K562 (cell line): Measurements from ENCODE around the gene RNF166. TPM values are rescaled to one million over a fixed set of nuclear protein-coding genes. Genes with fewer than 3 reads are reported as not detected.

Experiments used
- ATAC-seq: fragments of 200-7000 bp; cut with Tn5 transposase; 3 replicates; pipeline ENCODE4 v1.9.1; 2020; ENCODE audit warnings: moderate library complexity
- BruUV-seq: library from RNA; stranded (reverse); fragments of 400-500 nt; replicated peaks from 2 replicates; lab custom pipeline; 2021; lab: Mats Ljungman, UMichigan
- CTCF ChIA-PET: fragments of 300-600 bp; formaldehyde crosslinking; extraction: SDS; loops from one replicate; lab custom pipeline; 2021; ENCODE audit warnings: low intra/inter-chr PET ratio; lab: Yijun Ruan, JAX
- POLR2A ChIA-PET: fragments of 300-600, 350-650 bp; sonication (Branson Sonifier 250); formaldehyde crosslinking; extraction: SDS; loops from one replicate; lab custom pipeline; 2021; ENCODE audit warnings: antibody characterized with exemption, inconsistent platforms; lab: Yijun Ruan, JAX
- DNase-seq, 4 experiments: peaks; one replicate each; pipeline versions ENCODE4 v3.0.0 to v3.0.0-alpha.2; 2011 to 2018; ENCODE audit warnings: low spot score in 3 of 4, mixed read lengths in 3 of 4; ENCODE audit errors: extremely low read depth in 1 of 4
- FAIRE-seq: peaks from 2 replicates; lab custom pipeline; 2011; peaks lifted over from hg19 to GRCh38; lab: Jason Lieb, UNC
- H2AFZ ChIP-seq: 2 replicates; pipeline ENCODE4 v1.6.0; 2011; ENCODE audit warnings: low read depth, low read length, control low read depth, inconsistent platforms
- H3K27ac ChIP-seq: fragments of 200-600 bp; 3 replicates; pipeline ENCODE4 v1.8.0; 2011; ENCODE audit warnings: low read depth, mild to moderate bottlenecking, control low read depth, inconsistent platforms, low read length, moderate library complexity, mixed read lengths; ENCODE audit errors: extremely low read depth
- H3K27me3 ChIP-seq, 2 experiments: fragments of 300-600 bp in 1 of 2; 2 replicates in 1 of 2; 3 replicates in 1 of 2; pipeline versions ENCODE4 v1.6.0 to v1.8.0; 2011; ENCODE audit warnings: inconsistent platforms in 2 of 2, low read length in 2 of 2, mild to moderate bottlenecking in 1 of 2, mixed read lengths in 1 of 2, moderate library complexity in 1 of 2; ENCODE audit not compliant: control insufficient read depth in 2 of 2, insufficient read depth in 2 of 2
- H3K36me3 ChIP-seq: fragments of 300-600 bp; 3 replicates; pipeline ENCODE4 v1.8.0; 2011; ENCODE audit warnings: mild to moderate bottlenecking, low read length, inconsistent platforms; ENCODE audit not compliant: control insufficient read depth, insufficient read depth
- H3K4me1 ChIP-seq, 2 experiments: fragments of 200-600 bp in 1 of 2; replicated peaks in 1 of 2; 2 replicates in 1 of 2; 3 replicates in 1 of 2; pipeline versions ENCODE4 v1.5.1 to v1.8.0; 2011; ENCODE audit warnings: inconsistent platforms in 2 of 2, low read length in 2 of 2, mild to moderate bottlenecking in 1 of 2, mixed read lengths in 1 of 2, moderate library complexity in 1 of 2; ENCODE audit not compliant: control insufficient read depth in 2 of 2, insufficient read depth in 2 of 2
- H3K4me2 ChIP-seq: 2 replicates; pipeline ENCODE4 v1.6.1; 2011; ENCODE audit warnings: low read length, control low read depth, inconsistent platforms, mixed read lengths; ENCODE audit not compliant: insufficient read depth
- H3K4me3 ChIP-seq: fragments of 200-600 bp; sonication (generic), shearing (Covaris generic); 2 replicates; pipeline ENCODE4 v1.5.1; 2016; ENCODE audit warnings: control low read depth, inconsistent platforms
- H3K79me2 ChIP-seq: fragments of 200-600 bp; 3 replicates; pipeline ENCODE4 v1.8.0; 2011; ENCODE audit warnings: low read length, inconsistent platforms; ENCODE audit not compliant: control insufficient read depth, insufficient read depth
- H3K9ac ChIP-seq, 2 experiments: 2 replicates each; pipeline versions ENCODE4 v1.6.0 to v1.6.1; 2011; ENCODE audit warnings: low read depth in 2 of 2, low read length in 2 of 2, control low read depth in 1 of 2, inconsistent platforms in 1 of 2, mild to moderate bottlenecking in 1 of 2, mixed read lengths in 1 of 2; ENCODE audit not compliant: insufficient read depth in 1 of 2
- H3K9me1 ChIP-seq: one replicate; pipeline ENCODE4 v1.6.0; 2011; ENCODE audit warnings: inconsistent platforms, mild to moderate bottlenecking, low read length, moderate library complexity; ENCODE audit not compliant: control insufficient read depth, insufficient read depth
- H3K9me3 ChIP-seq: replicated peaks from 2 replicates; pipeline ENCODE4 v1.5.1; 2011; ENCODE audit warnings: low read depth, low read length, inconsistent platforms; ENCODE audit not compliant: control insufficient read depth, insufficient read depth
- H4K20me1 ChIP-seq: replicated peaks from 2 replicates; pipeline ENCODE4 v1.6.1; 2011; ENCODE audit warnings: low read length, inconsistent platforms, mixed read lengths; ENCODE audit not compliant: control insufficient read depth, insufficient read depth
- BRCA1 ChIP-seq, 2 experiments: fragments of 450-650 bp in 1 of 2; sonication (generic) in 1 of 2; formaldehyde crosslinking in 1 of 2; IDR thresholded peaks; 2 replicates each; pipeline versions ENCODE4 v1.5.0 to v1.6.1; 2017 to 2020; ENCODE audit warnings: mild to moderate bottlenecking in 1 of 2, missing genetic modification reagents in 1 of 2
- BRD9 ChIP-seq: fragments of 450-650 bp; IDR thresholded peaks from 2 replicates; pipeline ENCODE4 v1.6.1; 2018; ENCODE audit warnings: low read depth; ENCODE audit not compliant: partially characterized antibody
- EGR1 ChIP-seq: fragments of 450-650 bp; conservative IDR thresholded peaks from 2 replicates; pipeline ENCODE4 v1.6.1; 2017; ENCODE audit warnings: mild to moderate bottlenecking
- HDAC2 ChIP-seq: fragments of 450-650 bp; IDR thresholded peaks from 2 replicates; pipeline ENCODE4 v1.6.1; 2016; ENCODE audit warnings: mild to moderate bottlenecking
- KLF10 ChIP-seq: fragments of 250-450 bp; sonication (Bioruptor Pico); IDR thresholded peaks from 2 replicates; pipeline ENCODE4 v1.6.1; 2021; ENCODE audit warnings: matching md5 sums
- PTBP1 ChIP-seq: fragments of 200-400 bp; formaldehyde crosslinking; IDR thresholded peaks from 2 replicates; pipeline ENCODE4 v1.6.1; 2017; ENCODE audit warnings: low read depth, low read length
- RBM14 ChIP-seq: fragments of 200-400 bp; formaldehyde crosslinking; IDR thresholded peaks from 2 replicates; pipeline ENCODE4 v1.6.1; 2018; ENCODE audit warnings: low read depth, mild to moderate bottlenecking, low read length, moderate library complexity, borderline replicate concordance; ENCODE audit not compliant: insufficient read depth
- TOE1 ChIP-seq, 2 experiments: fragments of 450-650 bp in 1 of 2; sonication (generic) in 1 of 2; formaldehyde crosslinking in 1 of 2; IDR thresholded peaks; 2 replicates each; pipeline versions ENCODE4 v1.7.1 to v1.8.0; 2016 to 2022; ENCODE audit warnings: borderline replicate concordance in 2 of 2, mild to moderate bottlenecking in 2 of 2, antibody characterized with exemption in 1 of 2, inconsistent platforms in 1 of 2, low read depth in 1 of 2, missing genetic modification reagents in 1 of 2, moderate library complexity in 1 of 2
- ZBTB7A ChIP-seq: IDR thresholded peaks from 2 replicates; pipeline ENCODE4 v1.6.1; 2011; ENCODE audit warnings: low read depth, mild to moderate bottlenecking, low read length, moderate library complexity, borderline replicate concordance; ENCODE audit not compliant: control insufficient read depth
- ZNF263 ChIP-seq: sonication (generic); formaldehyde crosslinking; IDR thresholded peaks from 2 replicates; pipeline ENCODE4 v1.8.0; 2022; ENCODE audit warnings: mild to moderate bottlenecking, missing genetic modification reagents, borderline replicate concordance
- ZNF3 ChIP-seq: fragments of 250-450 bp; sonication (Bioruptor Pico); IDR thresholded peaks from 2 replicates; pipeline ENCODE4 v1.5.0; 2021; ENCODE audit warnings: mild to moderate bottlenecking, moderate library complexity
- WGBS: fragments of 100-300 bp; shearing (Covaris generic); methylation state at CpG from one replicate; pipeline ENCODE4 v1.1.6; 2016; ENCODE audit warnings: low coverage, mixed read lengths; ENCODE audit not compliant: insufficient coverage; ENCODE audit errors: missing lambda C conversion rate; 5-methylcytosine and 5-hydroxymethylcytosine counted together
- in situ Hi-C: fragments of 300-500 bp; cut with MboI; formaldehyde crosslinking; loops from 4 replicates; pipeline ENCODE4 v1.15.0; 2018; ENCODE audit warnings: inconsistent platforms, mixed read lengths
- intact Hi-C: fragments of 100-400 bp; cut with micrococcal nuclease; formaldehyde crosslinking; loops from 2 replicates; pipeline ENCODE4 v1.14.2; 2022
- polyA plus RNA-seq, 8 experiments: library from polyadenylated mRNA; depleted of rRNA in 4 of 8; stranded (reverse) in 5 of 8; unstranded in 3 of 8; fragments of >200 nt; fragmentation: Nextera tagmentation in 2 of 8; fragmentation: Illumina TruSeq in 1 of 8; extraction: Ambion mirVana in 2 of 8; extraction: Trizol in 1 of 8; gene quantifications; 2 replicates each; pipeline versions ENCODE4 v1.2.1 to v1.2.3, GENCODE V29; 2011 to 2014; ENCODE audit warnings: inconsistent platforms in 1 of 8, missing spikeins in 1 of 8
- total RNA-seq, 7 experiments: library from RNA; depleted of rRNA in 6 of 7; stranded (reverse); fragments of >200 nt in 6 of 7; fragmentation: Illumina TruSeq in 2 of 7; extraction: Trizol in 2 of 7; gene quantifications; 2 replicates each; pipeline versions ENCODE4 v1.2.1 to v1.2.3, GENCODE V29; 2011 to 2021; ENCODE audit warnings: low replicate concordance in 1 of 7
- TF ChIP-seq, protein P1 (sequence below): fragments of 250-450 bp; sonication (Bioruptor Pico); IDR thresholded peaks from 2 replicates; pipeline ENCODE4 v1.4.0; 2020; ENCODE audit warnings: mild to moderate bottlenecking, moderate library complexity, borderline replicate concordance
- TF ChIP-seq, protein P2 (sequence below): fragments of 250-450 bp; sonication (Bioruptor Pico); IDR thresholded peaks from 2 replicates; pipeline ENCODE4 v1.8.0; 2021; ENCODE audit warnings: moderate library complexity, mild to moderate bottlenecking, inconsistent platforms
- TF ChIP-seq, protein P3 (sequence below): fragments of 250-450 bp; sonication (Bioruptor Pico); IDR thresholded peaks from 2 replicates; pipeline ENCODE4 v1.8.0; 2022; ENCODE audit warnings: inconsistent platforms, mild to moderate bottlenecking, moderate library complexity, borderline replicate concordance

Gene RNF166
- total and polyA plus RNA-seq, 9 of the 15 experiments (the other 6 are each of a cell fraction or from before 2014, with no cell fraction given) = 0.56 to 60.3 (median 19.5) TPM

DNA sequence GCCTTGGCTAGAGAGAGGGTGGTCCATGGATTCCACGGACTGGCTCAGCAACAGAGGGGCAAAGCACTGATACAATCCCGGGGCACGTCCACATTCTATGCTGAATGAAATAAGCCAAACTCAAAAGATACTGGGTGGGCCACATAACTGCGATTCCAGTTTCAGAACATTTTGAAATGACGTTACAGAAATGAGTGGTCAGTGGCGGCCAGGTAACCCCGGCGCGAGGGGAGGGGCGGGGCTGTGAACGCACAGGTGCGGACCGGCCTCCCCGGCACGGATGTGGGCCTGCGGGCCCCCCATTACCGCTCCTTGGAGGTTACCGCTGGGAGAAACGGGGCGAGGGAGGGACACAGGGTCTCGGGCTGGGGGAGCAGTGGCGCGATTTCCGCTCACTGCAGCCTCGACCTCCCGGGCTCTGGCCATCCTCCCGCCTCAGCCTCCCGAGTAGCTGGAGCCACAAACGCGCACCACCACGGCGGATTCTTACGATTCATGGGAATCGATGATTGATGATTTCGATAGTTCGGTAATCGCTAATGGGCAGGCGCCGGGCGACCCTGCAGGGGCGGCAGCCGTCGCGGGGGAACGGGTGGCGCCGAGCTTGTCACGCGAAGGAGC is 43.9 kb downstream of the RNF166 start:
- peak overlapping the region; percentile 83 for H2AFZ ChIP-seq
- BruUV-seq = TSS peak; percentile 81
- no peak for FAIRE-seq
- CTCF ChIA-PET = no interaction called here
- peak overlapping the region; percentile 88 for H3K27ac ChIP-seq
- H3K4me1 ChIP-seq = peaks cover 17 to 75% of the 10 kb centered on the region in 2 experiments
- POLR2A ChIA-PET = interaction anchor here (0.7 to 1.2 kb wide), 8 partner anchors 9 to 196 kb away, joined by 3 to 10 read pairs (median 4); no protein-coding TSS in a partner anchor
- H4K20me1 ChIP-seq = 0 out of 2 replicates have a peak, but pooled peaks cover 6% of the 10 kb centered on the region
- H3K9me1 ChIP-seq = no peaks in the 10 kb centered on the region
- WGBS = under 1% methylated on average over 46 of the region's 49 CpGs
- intact Hi-C loops (loop anchor here (2.0 to 5.0 kb wide), 2 partner anchors 24 to 45 kb away; partner anchors contain the start of genes CTU2, RNF166 and SNAI3), in situ Hi-C loops (no loop called here)
- peaks cover 41% of the 10 kb centered on the region; the same call in 1 of the 3 replicates for H3K36me3 ChIP-seq
- peak in 2 of 4 experiments; percentile 41 to 54 for DNase-seq
- peak overlapping the region; percentile 92 for H3K4me3 ChIP-seq
- H3K9ac ChIP-seq = peak overlapping the region; percentile 86 to 96
- H3K27me3 ChIP-seq = no peaks in the 10 kb centered on the region
- peak; percentile 0; the same call in 2 of the 3 replicates for ATAC-seq
- peak overlapping the region; percentile 99 for H3K4me2 ChIP-seq
- H3K79me2 ChIP-seq = peaks cover 76% of the 10 kb centered on the region
- H3K9me3 ChIP-seq = no peaks in the 10 kb centered on the region
- TF ChIP-seq EGR1 (peak; percentile 13; the same call in 1 of the 2 replicates), TOE1 (IDR thresholded peaks at IDR 0.05; ENCODE audit: borderline replicate concordance) (no peak), TOE1 (CRISPR knock-in tag; IDR thresholded peaks at IDR 0.05; ENCODE audit: borderline replicate concordance, low read depth) (peak; percentile 57; the same call in 1 of the 2 replicates), RBM14 (peak; percentile 89; the same call in 1 of the 2 replicates), ZNF3 (CRISPR knock-in tag) (no peak), ZNF263 (CRISPR knock-in tag) (no peak), HDAC2 (peak; percentile 27; the same call in 1 of the 2 replicates), PTBP1 (no peak), ZBTB7A (0 out of 2 replicates have a peak, but pooled peaks have one; percentile 66), BRD9 (no peak), BRCA1 (IDR thresholded peaks at IDR 0.05) (no peak), BRCA1 (CRISPR knock-in tag; IDR thresholded peaks at IDR 0.05) (0 out of 2 replicates have a peak, but pooled peaks have one; percentile 71), KLF10 (no peak)
- TF ChIP-seq, protein P1, sequence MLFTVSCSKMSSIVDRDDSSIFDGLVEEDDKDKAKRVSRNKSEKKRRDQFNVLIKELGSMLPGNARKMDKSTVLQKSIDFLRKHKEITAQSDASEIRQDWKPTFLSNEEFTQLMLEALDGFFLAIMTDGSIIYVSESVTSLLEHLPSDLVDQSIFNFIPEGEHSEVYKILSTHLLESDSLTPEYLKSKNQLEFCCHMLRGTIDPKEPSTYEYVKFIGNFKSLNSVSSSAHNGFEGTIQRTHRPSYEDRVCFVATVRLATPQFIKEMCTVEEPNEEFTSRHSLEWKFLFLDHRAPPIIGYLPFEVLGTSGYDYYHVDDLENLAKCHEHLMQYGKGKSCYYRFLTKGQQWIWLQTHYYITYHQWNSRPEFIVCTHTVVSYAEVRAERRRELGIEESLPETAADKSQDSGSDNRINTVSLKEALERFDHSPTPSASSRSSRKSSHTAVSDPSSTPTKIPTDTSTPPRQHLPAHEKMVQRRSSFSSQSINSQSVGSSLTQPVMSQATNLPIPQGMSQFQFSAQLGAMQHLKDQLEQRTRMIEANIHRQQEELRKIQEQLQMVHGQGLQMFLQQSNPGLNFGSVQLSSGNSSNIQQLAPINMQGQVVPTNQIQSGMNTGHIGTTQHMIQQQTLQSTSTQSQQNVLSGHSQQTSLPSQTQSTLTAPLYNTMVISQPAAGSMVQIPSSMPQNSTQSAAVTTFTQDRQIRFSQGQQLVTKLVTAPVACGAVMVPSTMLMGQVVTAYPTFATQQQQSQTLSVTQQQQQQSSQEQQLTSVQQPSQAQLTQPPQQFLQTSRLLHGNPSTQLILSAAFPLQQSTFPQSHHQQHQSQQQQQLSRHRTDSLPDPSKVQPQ (CRISPR knock-in tag) = no peak
- TF ChIP-seq, protein P2, sequence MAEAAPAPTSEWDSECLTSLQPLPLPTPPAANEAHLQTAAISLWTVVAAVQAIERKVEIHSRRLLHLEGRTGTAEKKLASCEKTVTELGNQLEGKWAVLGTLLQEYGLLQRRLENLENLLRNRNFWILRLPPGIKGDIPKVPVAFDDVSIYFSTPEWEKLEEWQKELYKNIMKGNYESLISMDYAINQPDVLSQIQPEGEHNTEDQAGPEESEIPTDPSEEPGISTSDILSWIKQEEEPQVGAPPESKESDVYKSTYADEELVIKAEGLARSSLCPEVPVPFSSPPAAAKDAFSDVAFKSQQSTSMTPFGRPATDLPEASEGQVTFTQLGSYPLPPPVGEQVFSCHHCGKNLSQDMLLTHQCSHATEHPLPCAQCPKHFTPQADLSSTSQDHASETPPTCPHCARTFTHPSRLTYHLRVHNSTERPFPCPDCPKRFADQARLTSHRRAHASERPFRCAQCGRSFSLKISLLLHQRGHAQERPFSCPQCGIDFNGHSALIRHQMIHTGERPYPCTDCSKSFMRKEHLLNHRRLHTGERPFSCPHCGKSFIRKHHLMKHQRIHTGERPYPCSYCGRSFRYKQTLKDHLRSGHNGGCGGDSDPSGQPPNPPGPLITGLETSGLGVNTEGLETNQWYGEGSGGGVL = no peak
- TF ChIP-seq, protein P3, sequence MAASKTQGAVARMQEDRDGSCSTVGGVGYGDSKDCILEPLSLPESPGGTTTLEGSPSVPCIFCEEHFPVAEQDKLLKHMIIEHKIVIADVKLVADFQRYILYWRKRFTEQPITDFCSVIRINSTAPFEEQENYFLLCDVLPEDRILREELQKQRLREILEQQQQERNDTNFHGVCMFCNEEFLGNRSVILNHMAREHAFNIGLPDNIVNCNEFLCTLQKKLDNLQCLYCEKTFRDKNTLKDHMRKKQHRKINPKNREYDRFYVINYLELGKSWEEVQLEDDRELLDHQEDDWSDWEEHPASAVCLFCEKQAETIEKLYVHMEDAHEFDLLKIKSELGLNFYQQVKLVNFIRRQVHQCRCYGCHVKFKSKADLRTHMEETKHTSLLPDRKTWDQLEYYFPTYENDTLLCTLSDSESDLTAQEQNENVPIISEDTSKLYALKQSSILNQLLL (CRISPR knock-in tag) = no peak
